ENCODE results near the gene TMEM141. TPM values are rescaled to one million over a fixed set of nuclear protein-coding genes. Genes with fewer than 3 reads are reported as not detected.

Gene TMEM141
- total and polyA plus RNA-seq, 2 donors (not counting 3 experiments of a cell fraction or from before 2014, with no cell fraction given): 43.2 to 146 TPM

DNA sequence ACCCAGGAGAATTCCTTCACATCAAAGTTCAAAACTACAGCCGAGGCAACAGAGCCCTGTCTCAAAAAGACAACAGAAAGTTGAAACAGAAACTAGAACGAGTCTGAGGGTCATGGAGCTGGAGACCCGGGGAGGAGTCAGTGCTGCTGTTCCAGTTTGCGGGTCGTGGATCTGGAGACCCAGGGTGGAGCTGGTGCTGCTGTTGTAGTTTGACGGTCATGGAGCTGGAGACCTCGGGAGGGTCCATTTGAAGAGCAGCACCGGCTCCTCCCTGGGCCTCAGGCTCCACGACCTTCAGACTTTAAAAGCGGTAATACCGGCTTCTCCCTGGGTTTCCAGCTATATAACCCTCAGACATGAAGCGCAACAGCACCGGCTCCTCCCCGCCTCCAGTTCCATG is 13.8 kb upstream of the TMEM141 start:
- H3K9me3 ChIP-seq (replicated peaks; ENCODE audit: control insufficient read depth, insufficient read depth, low read length): peaks cover 3% of the 10 kb centered on the region
- DNase-seq (ENCODE audit: low read depth, low spot score) (no peak), FAIRE-seq (no peak)
- no peaks in the 10 kb centered on the region for H3K36me3 ChIP-seq (ENCODE audit: control insufficient read depth in 2 of 2, extremely low read depth in 1 of 2, insufficient read depth in 2 of 2, low read length in 2 of 2)
- no peak overlapping the region for H3K27ac ChIP-seq (ENCODE audit: insufficient read depth, low read depth, low read length)
- no peaks in the 10 kb centered on the region for H4K20me1 ChIP-seq (replicated peaks; ENCODE audit: control insufficient read depth, extremely low read depth, insufficient read depth, low read length)
- dilution Hi-C loops (cut with MboI; ENCODE audit: extremely low pct_ligation_motif_present, low sequenced_read_pairs): no loop called here
- no TSS peak for BruUV-seq (replicated peaks)
- H3K4me1 ChIP-seq (ENCODE audit: control insufficient read depth, extremely low read depth, insufficient read depth, low read length): no peaks in the 10 kb centered on the region
- TF ChIP-seq POLR2A (IDR thresholded peaks at IDR 0.05; ENCODE audit: low read depth, low read length) (no peak), MYC (IDR thresholded peaks at IDR 0.05; ENCODE audit: low read depth, low read length) (no peak), POLR2AphosphoS5 (IDR thresholded peaks at IDR 0.05; ENCODE audit: insufficient read depth, low read depth, low read length) (no peak), EZH2 (IDR thresholded peaks at IDR 0.05; ENCODE audit: borderline replicate concordance, low read depth, low read length, severe bottlenecking) (no peak), FOS (IDR thresholded peaks at IDR 0.05; ENCODE audit: borderline replicate concordance, insufficient read depth, low read length) (no peak), JUN (IDR thresholded peaks at IDR 0.05; ENCODE audit: borderline replicate concordance, insufficient read depth, insufficient read length, low read depth) (no peak), GATA2 (IDR thresholded peaks at IDR 0.05; ENCODE audit: insufficient read depth, insufficient read length, low read depth, low read length) (no peak)
- TF ChIP-seq, protein P1, sequence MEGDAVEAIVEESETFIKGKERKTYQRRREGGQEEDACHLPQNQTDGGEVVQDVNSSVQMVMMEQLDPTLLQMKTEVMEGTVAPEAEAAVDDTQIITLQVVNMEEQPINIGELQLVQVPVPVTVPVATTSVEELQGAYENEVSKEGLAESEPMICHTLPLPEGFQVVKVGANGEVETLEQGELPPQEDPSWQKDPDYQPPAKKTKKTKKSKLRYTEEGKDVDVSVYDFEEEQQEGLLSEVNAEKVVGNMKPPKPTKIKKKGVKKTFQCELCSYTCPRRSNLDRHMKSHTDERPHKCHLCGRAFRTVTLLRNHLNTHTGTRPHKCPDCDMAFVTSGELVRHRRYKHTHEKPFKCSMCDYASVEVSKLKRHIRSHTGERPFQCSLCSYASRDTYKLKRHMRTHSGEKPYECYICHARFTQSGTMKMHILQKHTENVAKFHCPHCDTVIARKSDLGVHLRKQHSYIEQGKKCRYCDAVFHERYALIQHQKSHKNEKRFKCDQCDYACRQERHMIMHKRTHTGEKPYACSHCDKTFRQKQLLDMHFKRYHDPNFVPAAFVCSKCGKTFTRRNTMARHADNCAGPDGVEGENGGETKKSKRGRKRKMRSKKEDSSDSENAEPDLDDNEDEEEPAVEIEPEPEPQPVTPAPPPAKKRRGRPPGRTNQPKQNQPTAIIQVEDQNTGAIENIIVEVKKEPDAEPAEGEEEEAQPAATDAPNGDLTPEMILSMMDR (IDR thresholded peaks at IDR 0.05; ENCODE audit: extremely low read depth in 1 of 2, insufficient read depth in 1 of 2, low read depth in 1 of 2, low read length in 2 of 2): no peak
- TF ChIP-seq, protein P2, sequence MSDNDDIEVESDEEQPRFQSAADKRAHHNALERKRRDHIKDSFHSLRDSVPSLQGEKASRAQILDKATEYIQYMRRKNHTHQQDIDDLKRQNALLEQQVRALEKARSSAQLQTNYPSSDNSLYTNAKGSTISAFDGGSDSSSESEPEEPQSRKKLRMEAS (IDR thresholded peaks at IDR 0.05; ENCODE audit: insufficient read depth, insufficient read length): no peak
- H3K9me1 ChIP-seq (replicated peaks; ENCODE audit: control insufficient read depth, extremely low read depth, insufficient read depth, low read length): no peaks in the 10 kb centered on the region
- intact Hi-C loops (cut with micrococcal nuclease): no loop called here
- H3K27me3 ChIP-seq (ENCODE audit: control insufficient read depth in 2 of 2, insufficient read depth in 2 of 2, low read length in 2 of 2): peaks cover 14 to 24% of the 10 kb centered on the region in 2 experiments
- ChIA-PET POLR2A (no interaction called here), CTCF (interaction anchor here (0.8 to 2.5 kb wide), 11 partner anchors 8 to 459 kb away, joined by 3 to 17 read pairs (median 4); partner anchors contain the start of genes ABCA2 and LCN15)
- no peaks in the 10 kb centered on the region for H3K79me2 ChIP-seq (ENCODE audit: control insufficient read depth, insufficient read depth, low read length)
- no peak overlapping the region for H3K9ac ChIP-seq (replicated peaks; ENCODE audit: extremely low read depth, insufficient read depth, low read length)
- no peak overlapping the region for H3K4me2 ChIP-seq (ENCODE audit: insufficient read depth, low read length)
- no peak overlapping the region for H2AFZ ChIP-seq (ENCODE audit: low read depth, low read length)
- no peak overlapping the region for H3K4me3 ChIP-seq (replicated peaks in 1 of 3; ENCODE audit: insufficient read depth in 1 of 3, low read depth in 1 of 3, low read length in 3 of 3)

All from endothelial cell of umbilical vein (primary cell).